Mesenchymal stem cell (in vitro differentiated cells and primary cell): ENCODE results near the gene VSIG4.

Experiments
- DNase-seq: peaks from one replicate; pipeline ENCODE4 v3.0.0-alpha.2; 2013
- H2AFZ ChIP-seq: one replicate; pipeline ENCODE4 v1.6.1; 2013; ENCODE audit warnings: low read depth, mild to moderate bottlenecking, control low read depth, inconsistent platforms, low read length, moderate library complexity
- H2AK5ac ChIP-seq: 2 replicates; pipeline ENCODE4 v1.6.1; 2013; ENCODE audit warnings: low read length, moderate library complexity, mild to moderate bottlenecking, inconsistent platforms; ENCODE audit not compliant: severe bottlenecking
- H2BK120ac ChIP-seq: one replicate; pipeline ENCODE4 v1.6.1; 2013; ENCODE audit warnings: low read depth, mild to moderate bottlenecking, inconsistent platforms, low read length, moderate library complexity
- H2BK12ac ChIP-seq, 2 experiments: one replicate each; pipeline ENCODE4 v1.6.1; 2013; ENCODE audit warnings: inconsistent platforms in 2 of 2, low read length in 2 of 2, mild to moderate bottlenecking in 2 of 2, moderate library complexity in 2 of 2, control low read depth in 1 of 2
- H2BK15ac ChIP-seq: one replicate; pipeline ENCODE4 v1.6.1; 2013; ENCODE audit warnings: mild to moderate bottlenecking, low read depth, inconsistent platforms; ENCODE audit not compliant: poor library complexity, severe bottlenecking
- H2BK5ac ChIP-seq: 2 replicates; pipeline ENCODE4 v1.6.1; 2013; ENCODE audit warnings: low read depth, mild to moderate bottlenecking, low read length, control low read depth, inconsistent platforms; ENCODE audit not compliant: poor library complexity, severe bottlenecking
- H3K14ac ChIP-seq, 2 experiments: one replicate each; pipeline ENCODE4 v1.6.1; 2013; ENCODE audit warnings: inconsistent platforms in 2 of 2, low read length in 2 of 2, control low read depth in 1 of 2, mild to moderate bottlenecking in 1 of 2, moderate library complexity in 1 of 2
- H3K18ac ChIP-seq, 2 experiments: one replicate each; pipeline ENCODE4 v1.6.1; 2013; ENCODE audit warnings: inconsistent platforms in 2 of 2, low read length in 2 of 2, control low read depth in 1 of 2, low read depth in 1 of 2, mild to moderate bottlenecking in 1 of 2
- H3K23ac ChIP-seq, 2 experiments: one replicate each; pipeline ENCODE4 v1.6.1; 2013; ENCODE audit warnings: inconsistent platforms in 2 of 2, low read length in 2 of 2, mild to moderate bottlenecking in 2 of 2, moderate library complexity in 2 of 2, control low read depth in 1 of 2
- H3K27ac ChIP-seq: 2 replicates; pipeline ENCODE4 v1.5.1; 2013; ENCODE audit warnings: mild to moderate bottlenecking, moderate library complexity, low read length, control low read depth, inconsistent platforms; ENCODE audit not compliant: poor library complexity, severe bottlenecking
- H3K27me3 ChIP-seq, 2 experiments: 2 replicates each; pipeline versions ENCODE4 v1.6.1 to v1.7.0; 2013; ENCODE audit warnings: low read length in 2 of 2, mild to moderate bottlenecking in 2 of 2, moderate library complexity in 2 of 2, control low read depth in 1 of 2, inconsistent platforms in 1 of 2; ENCODE audit not compliant: control insufficient read depth in 1 of 2, insufficient read depth in 1 of 2
- H3K36me3 ChIP-seq, 2 experiments: 2 replicates each; pipeline versions ENCODE4 v1.6.1 to v1.7.0; 2013; ENCODE audit warnings: low read length in 2 of 2, control low read depth in 1 of 2, inconsistent platforms in 1 of 2, low read depth in 1 of 2, mild to moderate bottlenecking in 1 of 2; ENCODE audit not compliant: insufficient read depth in 2 of 2, control insufficient read depth in 1 of 2
- H3K4ac ChIP-seq, 2 experiments: one replicate each; pipeline ENCODE4 v1.6.1; 2013; ENCODE audit warnings: inconsistent platforms in 2 of 2, low read length in 2 of 2, mild to moderate bottlenecking in 2 of 2, moderate library complexity in 2 of 2, control low read depth in 1 of 2, low read depth in 1 of 2
- H3K4me1 ChIP-seq: 2 replicates; pipeline ENCODE4 v1.6.1; 2013; ENCODE audit warnings: low read depth, low read length, control low read depth; ENCODE audit not compliant: control insufficient read depth, insufficient read depth
- H3K4me2 ChIP-seq: 2 replicates; pipeline ENCODE4 v1.6.1; 2013; ENCODE audit warnings: low read length, mild to moderate bottlenecking, inconsistent platforms; ENCODE audit not compliant: poor library complexity, severe bottlenecking
- H3K4me3 ChIP-seq, 2 experiments: 2 replicates each; pipeline versions ENCODE4 v1.5.1 to v1.7.0; 2013; ENCODE audit warnings: low read length in 2 of 2, mild to moderate bottlenecking in 2 of 2, control low read depth in 1 of 2, low read depth in 1 of 2; ENCODE audit not compliant: insufficient read depth in 1 of 2
- H3K79me1 ChIP-seq: replicated peaks from 2 replicates; pipeline ENCODE4 v1.6.1; 2013; ENCODE audit warnings: mild to moderate bottlenecking, control low read depth, low read length, inconsistent platforms; ENCODE audit not compliant: poor library complexity, severe bottlenecking
- H3K9ac ChIP-seq: 2 replicates; pipeline ENCODE4 v1.7.0; 2013; ENCODE audit warnings: mild to moderate bottlenecking, low read length, moderate library complexity
- H3K9me3 ChIP-seq: 2 replicates; pipeline ENCODE4 v1.7.0; 2013; ENCODE audit warnings: mild to moderate bottlenecking, low read length; ENCODE audit not compliant: control insufficient read depth
- H4K8ac ChIP-seq: one replicate; pipeline ENCODE4 v1.6.1; 2013; ENCODE audit warnings: inconsistent platforms, mild to moderate bottlenecking, low read length, moderate library complexity
- H4K91ac ChIP-seq: one replicate; pipeline ENCODE4 v1.6.1; 2013; ENCODE audit warnings: mild to moderate bottlenecking, low read length, inconsistent platforms
- WGBS: methylation state at CpG from one replicate; pipeline ENCODE4 v1.1.7; 2013; ENCODE audit warnings: mixed read lengths; 5-methylcytosine and 5-hydroxymethylcytosine counted together

The VSIG4 gene

GRCh38 chrX:66024570-66024969 lies 15.3 kb downstream of the VSIG4 start:
- no peak overlapping the region for H3K18ac ChIP-seq
- H3K36me3 ChIP-seq = no peaks in the 10 kb centered on the region
- no peak overlapping the region for H2AK5ac ChIP-seq
- no peak overlapping the region for H3K4me3 ChIP-seq
- H3K4ac ChIP-seq = no peak overlapping the region
- peaks cover 0 to 38% of the 10 kb centered on the region in 2 experiments for H3K27me3 ChIP-seq
- no peaks in the 10 kb centered on the region for H3K9me3 ChIP-seq
- no peak overlapping the region for H2BK120ac ChIP-seq
- DNase-seq = no peak
- H3K9ac ChIP-seq = no peak overlapping the region
- H2BK15ac ChIP-seq = no peak overlapping the region
- H3K23ac ChIP-seq = no peak overlapping the region
- no peaks in the 10 kb centered on the region for H3K4me1 ChIP-seq
- H3K79me1 ChIP-seq = no peaks in the 10 kb centered on the region
- H2BK5ac ChIP-seq = no peak overlapping the region
- H3K27ac ChIP-seq = no peak overlapping the region
- H2AFZ ChIP-seq = no peak overlapping the region
- H2BK12ac ChIP-seq = no peak overlapping the region
- WGBS = 43% methylated on average over 2 of the region's 2 CpGs
- H4K8ac ChIP-seq = no peak overlapping the region
- H4K91ac ChIP-seq = no peak overlapping the region
- no peak overlapping the region for H3K4me2 ChIP-seq
- no peak overlapping the region for H3K14ac ChIP-seq

DNA sequence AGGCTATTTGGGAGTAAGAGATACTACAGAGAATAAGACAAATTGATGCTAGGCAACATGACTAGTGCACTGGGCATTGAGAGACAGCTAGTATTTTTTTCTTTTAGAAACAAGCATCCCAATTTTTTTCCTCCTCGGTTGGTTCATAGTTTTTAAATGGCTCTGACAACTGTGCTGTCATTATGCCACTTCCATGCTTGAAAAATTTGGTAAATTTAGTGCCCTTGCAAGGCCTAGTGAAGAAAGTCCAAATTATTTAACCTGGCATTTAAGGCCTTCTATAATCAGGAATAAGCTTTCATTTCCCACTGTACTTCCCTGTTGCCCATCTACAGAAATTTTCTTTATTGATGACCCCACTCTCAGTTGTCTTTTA lies 15.8 kb downstream of the VSIG4 start:
- H2BK120ac ChIP-seq = no peak overlapping the region
- DNase-seq = no peak
- no peaks in the 10 kb centered on the region for H3K79me1 ChIP-seq
- H3K18ac ChIP-seq = no peak overlapping the region
- no peak overlapping the region for H3K4me3 ChIP-seq
- H3K4me2 ChIP-seq = no peak overlapping the region
- H3K23ac ChIP-seq = no peak overlapping the region
- no peak overlapping the region for H4K91ac ChIP-seq
- no peak overlapping the region for H2AFZ ChIP-seq
- no peak overlapping the region for H3K9ac ChIP-seq
- H3K9me3 ChIP-seq = no peaks in the 10 kb centered on the region
- no peak overlapping the region for H2BK5ac ChIP-seq
- H3K27me3 ChIP-seq = peaks cover 0 to 37% of the 10 kb centered on the region in 2 experiments
- no peak overlapping the region for H3K4ac ChIP-seq
- no peaks in the 10 kb centered on the region for H3K4me1 ChIP-seq
- WGBS = no CpG with 5 or more reads among the region's 1 CpG
- no peak overlapping the region for H4K8ac ChIP-seq
- H2AK5ac ChIP-seq = no peak overlapping the region
- no peak overlapping the region for H3K27ac ChIP-seq
- H2BK12ac ChIP-seq = no peak overlapping the region
- no peak overlapping the region for H3K14ac ChIP-seq
- no peaks in the 10 kb centered on the region for H3K36me3 ChIP-seq
- H2BK15ac ChIP-seq = no peak overlapping the region

DNA sequence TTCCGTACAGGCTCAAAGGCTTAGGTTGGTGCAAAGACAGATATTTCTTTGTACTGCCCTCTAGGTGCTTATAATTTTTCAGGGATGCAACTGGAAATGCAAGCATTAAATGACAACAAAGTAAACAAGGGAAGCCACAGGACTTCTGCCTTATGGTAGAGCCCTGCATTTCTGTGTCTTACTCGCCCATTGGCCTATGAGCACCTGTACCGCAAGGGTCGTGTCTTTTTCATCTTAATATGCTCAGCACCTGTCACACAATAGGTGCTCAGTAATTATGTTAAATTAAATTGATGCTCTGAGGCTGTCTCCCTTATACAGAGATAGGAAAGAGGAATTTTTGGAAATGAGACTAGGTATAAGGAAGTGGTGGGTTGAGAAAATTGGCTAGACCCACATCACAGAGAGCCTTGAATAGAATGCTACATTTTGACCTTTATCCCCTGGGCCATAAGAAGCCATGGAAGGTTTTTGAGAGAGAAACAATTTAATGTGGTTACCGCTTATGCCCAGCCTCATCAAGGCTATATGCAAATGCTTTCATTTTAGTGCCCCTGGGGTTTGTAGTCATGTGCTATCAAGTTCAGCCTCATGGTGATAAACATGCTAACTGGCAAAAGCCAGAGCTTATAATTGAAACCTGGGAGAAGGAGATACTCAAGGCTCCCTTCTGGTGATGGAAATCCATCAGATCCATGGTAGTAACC lies 16.3 kb downstream of the VSIG4 start:
- Histone ChIP-seq H4K8ac (no peak overlapping the region), H3K4me2 (no peak overlapping the region), H2BK120ac (no peak overlapping the region), H3K79me1 (no peaks in the 10 kb centered on the region), H3K36me3 (no peaks in the 10 kb centered on the region), H4K91ac (no peak overlapping the region), H3K27me3 (peaks cover 0 to 39% of the 10 kb centered on the region in 2 experiments), H3K4me3 (no peak overlapping the region), H2BK5ac (no peak overlapping the region), H2AK5ac (no peak overlapping the region), H3K23ac (no peak overlapping the region), H3K18ac (no peak overlapping the region), H3K9me3 (no peaks in the 10 kb centered on the region), H3K4ac (no peak overlapping the region), H3K27ac (no peak overlapping the region), H3K9ac (no peak overlapping the region), H2AFZ (no peak overlapping the region), H2BK15ac (no peak overlapping the region), H3K14ac (no peak overlapping the region), H2BK12ac (no peak overlapping the region), H3K4me1 (no peaks in the 10 kb centered on the region)
- 84% methylated on average over 2 of the region's 5 CpGs for WGBS
- no peak for DNase-seq

- Histone ChIP-seq H2BK12ac (no peak overlapping the region), H3K4me1 (no peaks in the 10 kb centered on the region), H3K79me1 (no peaks in the 10 kb centered on the region), H4K8ac (no peak overlapping the region), H3K18ac (no peak overlapping the region), H2AFZ (no peak overlapping the region), H2BK5ac (no peak overlapping the region), H2BK120ac (no peak overlapping the region), H2BK15ac (no peak overlapping the region), H3K23ac (no peak overlapping the region), H3K27ac (no peak overlapping the region), H3K36me3 (no peaks in the 10 kb centered on the region), H3K27me3 (peaks cover 0 to 41% of the 10 kb centered on the region in 2 experiments), H3K14ac (no peak overlapping the region), H3K9ac (no peak overlapping the region), H3K4me2 (no peak overlapping the region), H3K4ac (no peak overlapping the region), H2AK5ac (no peak overlapping the region), H3K4me3 (no peak overlapping the region), H3K9me3 (no peaks in the 10 kb centered on the region), H4K91ac (no peak overlapping the region)
- no peak for DNase-seq
- WGBS = 52% methylated on average over 3 of the region's 5 CpGs
Observed at GRCh38 chrX:66022632-66023384, 17.1 kb downstream of the VSIG4 start.
